Left ventricle myocardium inferior (tissue), 1 donor: Measurements from ENCODE around the gene KLF7. TPM values are rescaled to one million over a fixed set of nuclear protein-coding genes. Genes with fewer than 3 reads are reported as not detected.

Experiments
- DNase-seq: peaks from one replicate; pipeline ENCODE4 v3.0.0-alpha.2; 2020
- H3K27ac ChIP-seq: fragments of 200-600 bp; replicated peaks from 2 replicates; pipeline ENCODE4 v1.8.0; 2021
- H3K27me3 ChIP-seq: fragments of 200-600 bp; 2 replicates; pipeline ENCODE4 v1.8.0; 2021; ENCODE audit warnings: low read depth
- H3K36me3 ChIP-seq: fragments of 200-600 bp; 2 replicates; pipeline ENCODE4 v1.8.0; 2021
- H3K4me1 ChIP-seq: fragments of 200-600 bp; 2 replicates; pipeline ENCODE4 v1.8.0; 2021
- H3K4me3 ChIP-seq: fragments of 200-600 bp; 2 replicates; pipeline ENCODE4 v1.8.0; 2021; ENCODE audit warnings: mild to moderate bottlenecking, moderate library complexity
- H3K9me3 ChIP-seq: fragments of 200-600 bp; replicated peaks from 2 replicates; pipeline ENCODE4 v1.8.0; 2021
- intact Hi-C: fragments of 100-400 bp; cut with micrococcal nuclease; formaldehyde crosslinking; loops from one replicate; pipeline ENCODE4 v1.11.0; 2022
- total RNA-seq: library from RNA; stranded (reverse); fragmentation: NEBNext Ultra II Directional; extraction: Animal tissue kit (Norgen Biotek cat#: 25700); gene quantifications from one replicate; pipeline ENCODE4 v1.2.1, GENCODE V29; 2021
- TF ChIP-seq, protein P1 (sequence below): fragments of 200-600 bp; IDR thresholded peaks from 2 replicates; pipeline ENCODE4 v1.8.0; 2021; ENCODE audit warnings: antibody characterized with exemption, mild to moderate bottlenecking, borderline replicate concordance
- donor health status: DM: no; HTN: yes; CAD: no; lungs with severe emphysema.

The KLF7 gene
- total RNA-seq, 1 donor from 2014 or later: 24.2 TPM

DNA sequence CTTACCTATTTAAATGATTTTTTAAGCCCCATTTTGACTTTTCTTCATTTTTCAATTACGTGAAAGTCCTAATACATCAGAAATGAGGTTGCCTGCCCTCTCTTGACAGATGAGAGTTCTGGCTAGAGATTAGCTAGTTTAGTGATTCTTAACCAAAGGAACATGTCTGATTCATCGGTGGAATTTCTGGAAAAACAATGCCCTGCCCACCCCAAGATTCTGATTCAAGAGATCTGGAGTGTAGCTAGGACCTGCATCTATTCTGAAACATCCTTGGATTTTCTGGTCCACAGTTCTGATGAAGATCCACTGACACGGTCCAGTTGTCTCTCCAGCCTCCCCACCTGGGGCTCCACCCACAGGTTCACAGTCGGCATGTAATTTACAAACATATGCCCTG, 111.2 kb downstream of the KLF7 start:
- Histone ChIP-seq H3K27me3 (no peaks in the 10 kb centered on the region), H3K27ac (no peak overlapping the region), H3K36me3 (no peaks in the 10 kb centered on the region), H3K4me1 (no peaks in the 10 kb centered on the region), H3K9me3 (no peaks in the 10 kb centered on the region), H3K4me3 (no peak overlapping the region)
- DNase-seq: no peak
- TF ChIP-seq, protein P1, sequence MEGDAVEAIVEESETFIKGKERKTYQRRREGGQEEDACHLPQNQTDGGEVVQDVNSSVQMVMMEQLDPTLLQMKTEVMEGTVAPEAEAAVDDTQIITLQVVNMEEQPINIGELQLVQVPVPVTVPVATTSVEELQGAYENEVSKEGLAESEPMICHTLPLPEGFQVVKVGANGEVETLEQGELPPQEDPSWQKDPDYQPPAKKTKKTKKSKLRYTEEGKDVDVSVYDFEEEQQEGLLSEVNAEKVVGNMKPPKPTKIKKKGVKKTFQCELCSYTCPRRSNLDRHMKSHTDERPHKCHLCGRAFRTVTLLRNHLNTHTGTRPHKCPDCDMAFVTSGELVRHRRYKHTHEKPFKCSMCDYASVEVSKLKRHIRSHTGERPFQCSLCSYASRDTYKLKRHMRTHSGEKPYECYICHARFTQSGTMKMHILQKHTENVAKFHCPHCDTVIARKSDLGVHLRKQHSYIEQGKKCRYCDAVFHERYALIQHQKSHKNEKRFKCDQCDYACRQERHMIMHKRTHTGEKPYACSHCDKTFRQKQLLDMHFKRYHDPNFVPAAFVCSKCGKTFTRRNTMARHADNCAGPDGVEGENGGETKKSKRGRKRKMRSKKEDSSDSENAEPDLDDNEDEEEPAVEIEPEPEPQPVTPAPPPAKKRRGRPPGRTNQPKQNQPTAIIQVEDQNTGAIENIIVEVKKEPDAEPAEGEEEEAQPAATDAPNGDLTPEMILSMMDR: no peak
- intact Hi-C loops: no loop called here

DNA sequence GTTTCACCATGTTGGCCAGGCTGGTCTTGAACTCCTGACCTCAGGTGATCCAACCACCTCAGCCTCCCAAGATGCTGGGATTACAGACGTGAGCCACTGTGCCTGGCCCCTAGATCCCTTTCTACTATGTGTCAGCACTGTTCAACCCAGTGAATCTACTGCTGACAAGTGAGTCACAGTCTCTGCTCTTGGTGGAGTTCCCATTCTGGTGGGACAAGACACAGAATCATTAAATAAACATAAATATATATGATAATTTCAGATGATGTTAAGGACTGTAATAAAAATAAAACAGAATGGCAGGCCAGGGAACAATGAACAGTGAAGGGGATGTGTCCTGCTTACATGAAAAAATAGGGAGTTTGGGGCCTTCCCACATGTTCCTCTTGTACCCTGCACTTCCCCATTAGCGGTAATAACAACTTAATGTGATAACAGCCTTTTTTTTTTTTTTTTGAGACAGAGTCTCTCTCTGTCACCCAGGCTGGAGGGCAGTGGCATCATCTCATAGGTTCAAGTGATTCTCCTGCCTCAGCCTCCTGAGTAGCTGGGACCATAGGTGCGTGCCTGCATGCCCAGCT, 114.3 kb downstream of the KLF7 start:
- no peaks in the 10 kb centered on the region for H3K27me3 ChIP-seq

DNA sequence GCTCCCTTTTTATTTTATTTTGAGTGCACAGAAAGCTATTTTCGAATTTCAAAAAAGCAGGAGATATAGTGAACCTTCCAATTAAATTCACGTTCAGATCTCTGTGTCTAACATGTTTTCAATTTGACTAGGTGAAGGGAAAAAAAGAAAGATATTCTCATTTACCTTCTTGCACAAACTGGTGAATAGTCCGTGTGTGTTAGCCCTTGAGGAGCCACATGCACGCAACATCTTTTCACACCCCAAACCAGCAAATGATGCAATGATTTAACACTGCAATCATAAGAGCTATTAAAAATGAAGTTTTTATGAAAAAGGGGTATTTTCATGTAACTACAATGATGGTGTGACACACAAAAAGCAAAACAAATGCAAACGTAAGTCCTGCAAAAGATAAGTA, 116.6 kb downstream of the KLF7 start:
- DNase-seq: no peak
- intact Hi-C loops: no loop called here
- TF ChIP-seq, protein P1: no peak

More for the DNA sequence above, 114.3 kb downstream of the KLF7 start:
- intact Hi-C loops: no loop called here
- no peak overlapping the region for H3K4me3 ChIP-seq
- no peaks in the 10 kb centered on the region for H3K9me3 ChIP-seq
- H3K4me1 ChIP-seq: peaks cover 6% of the 10 kb centered on the region
- TF ChIP-seq, protein P1: no peak
- DNase-seq: no peak
- no peaks in the 10 kb centered on the region for H3K36me3 ChIP-seq
- H3K27ac ChIP-seq: no peak overlapping the region

DNA sequence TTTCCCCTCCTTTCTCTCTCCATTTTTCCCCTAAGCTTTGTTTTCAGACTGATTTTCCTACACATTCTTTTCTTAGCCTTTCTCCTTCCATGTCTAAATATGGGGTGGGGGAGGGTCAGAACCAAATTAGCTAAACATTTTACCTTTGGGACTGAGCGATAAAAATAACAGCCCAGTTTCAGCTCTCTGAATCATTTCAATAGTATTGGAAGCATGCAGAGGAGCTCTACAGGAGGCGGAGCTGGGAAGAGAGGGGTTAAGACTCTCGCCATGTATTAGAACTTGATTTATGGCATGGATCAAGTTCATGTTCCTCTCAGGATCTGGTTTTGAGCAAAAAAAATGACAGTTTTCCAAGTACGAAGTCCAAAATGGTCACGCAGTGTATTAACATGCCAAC, 117.3 kb downstream of the KLF7 start:
- no peak for DNase-seq
- peaks cover 6% of the 10 kb centered on the region for H3K4me1 ChIP-seq
- no peaks in the 10 kb centered on the region for H3K36me3 ChIP-seq
- H3K9me3 ChIP-seq: no peaks in the 10 kb centered on the region
- TF ChIP-seq, protein P1: no peak
- H3K4me3 ChIP-seq: no peak overlapping the region
- intact Hi-C loops: no loop called here
- no peaks in the 10 kb centered on the region for H3K27me3 ChIP-seq
- no peak overlapping the region for H3K27ac ChIP-seq

More for the DNA sequence above, 116.6 kb downstream of the KLF7 start:
- Histone ChIP-seq H3K36me3 (no peaks in the 10 kb centered on the region), H3K4me1 (peaks cover 6% of the 10 kb centered on the region), H3K4me3 (no peak overlapping the region), H3K9me3 (no peaks in the 10 kb centered on the region), H3K27ac (no peak overlapping the region), H3K27me3 (no peaks in the 10 kb centered on the region)

DNA sequence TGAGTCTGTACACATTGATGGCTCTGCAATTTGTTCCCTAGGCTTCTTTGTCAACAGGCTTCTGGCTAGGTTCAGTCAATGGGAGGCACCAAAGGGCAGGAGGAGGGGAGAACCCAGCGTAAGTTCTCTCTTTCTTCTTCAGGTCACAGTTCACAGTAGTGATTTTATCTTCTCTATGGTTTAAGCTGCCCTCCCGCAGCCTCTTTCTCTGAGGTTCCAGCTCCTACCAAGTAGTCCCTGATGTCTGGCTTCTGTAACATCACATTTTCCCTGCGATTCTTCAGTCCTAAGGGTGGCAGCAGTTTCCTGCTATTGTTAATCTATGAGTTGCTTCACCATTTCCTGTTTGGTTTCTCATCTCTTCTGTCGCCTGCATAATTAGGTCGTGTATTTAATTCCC, 119.0 kb downstream of the KLF7 start:
- Histone ChIP-seq H3K27me3 (no peaks in the 10 kb centered on the region), H3K9me3 (no peaks in the 10 kb centered on the region), H3K36me3 (no peaks in the 10 kb centered on the region), H3K27ac (no peak overlapping the region), H3K4me3 (no peak overlapping the region), H3K4me1 (peaks cover 6% of the 10 kb centered on the region)
- no peak for DNase-seq
- intact Hi-C loops: no loop called here
- TF ChIP-seq, protein P1: peak; percentile 55
